ENCODE results near the gene AMOTL1.

GRCh38 chr11:94858012-94858705 lies 90.0 kb downstream of the AMOTL1 start:
- TF ChIP-seq CTCF (IDR thresholded peaks at IDR 0.05; ENCODE audit: insufficient read depth, low read length) (no peak), POLR2AphosphoS5 (IDR thresholded peaks at IDR 0.05; ENCODE audit: low read depth) (no peak)
